GM04504 (cell line): ENCODE data around the gene TBC1D22A.
"Not testable (repeated sequence)": the region's sequence is repeated elsewhere in the genome, so short reads cannot be mapped to it uniquely, and the experiment has no call there.

Source experiments
- DNase-seq: peaks from one replicate; pipeline ENCODE4 v3.0.0-alpha.2; 2012; ENCODE audit warnings: low read depth

The TBC1D22A gene

DNA sequence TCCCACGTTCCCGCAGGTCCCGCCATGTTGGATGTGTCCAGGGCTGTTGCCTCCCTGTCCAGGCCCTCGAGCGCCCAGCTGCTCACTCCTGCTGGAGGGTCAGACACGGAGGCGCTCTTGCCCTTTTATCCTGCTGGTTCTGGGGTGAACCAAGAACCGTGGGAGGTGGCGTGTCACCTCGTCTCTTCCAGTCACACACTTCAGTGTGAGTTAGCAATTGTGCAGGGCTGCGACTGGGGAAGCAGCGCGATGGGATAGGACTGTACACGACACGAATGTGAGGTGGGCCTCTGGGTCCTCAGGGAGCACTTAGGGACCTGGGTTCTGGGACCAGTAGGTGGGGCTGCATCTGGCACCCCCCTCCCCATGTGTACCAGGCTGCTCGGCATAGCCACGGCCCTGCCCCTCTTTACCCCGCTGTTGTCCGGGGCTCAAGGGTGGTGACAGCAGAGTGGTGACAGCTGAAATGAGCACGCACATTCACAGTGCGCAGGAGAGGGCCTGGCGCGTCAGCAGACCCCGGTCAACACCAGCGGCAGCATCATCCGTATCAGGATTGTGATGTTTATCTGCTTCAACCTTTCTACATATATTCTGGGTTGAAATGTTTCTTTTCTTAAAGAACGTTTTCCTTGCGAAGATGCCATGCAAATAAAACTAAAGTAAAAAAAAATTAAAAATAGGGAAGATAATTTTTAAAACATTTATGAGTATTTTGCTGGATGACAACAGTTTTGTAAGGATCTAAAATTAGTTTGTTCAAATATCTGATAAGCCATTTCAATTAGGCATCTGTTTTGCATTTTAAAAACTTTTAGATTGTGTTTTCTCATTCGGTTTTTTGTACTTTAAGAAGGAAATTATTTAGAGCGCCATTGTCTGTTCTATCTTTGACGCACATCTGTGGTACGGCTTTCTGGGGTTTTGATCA lies 210.7 kb downstream of the TBC1D22A start:
- no peak for DNase-seq

DNA sequence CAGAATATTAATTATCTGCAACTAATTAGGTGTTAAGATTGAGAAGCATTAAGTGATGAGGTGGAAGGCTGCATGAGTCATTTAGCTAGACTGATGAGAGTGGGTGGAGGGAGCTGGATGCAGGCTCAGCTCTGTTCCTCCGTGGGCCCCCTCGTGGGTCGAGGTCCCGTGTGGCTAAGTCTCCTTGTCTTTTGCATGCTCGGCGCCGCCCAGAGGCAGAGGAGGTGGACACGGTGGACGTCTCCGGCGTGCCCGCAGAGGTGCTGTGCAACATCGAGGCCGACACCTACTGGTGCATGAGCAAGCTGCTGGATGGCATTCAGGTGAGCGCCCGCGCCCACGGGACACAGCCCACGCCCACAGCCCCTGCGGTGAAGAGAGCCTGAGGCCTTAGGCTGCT lies 211.6 kb downstream of the TBC1D22A start:
- no peak for DNase-seq

DNA sequence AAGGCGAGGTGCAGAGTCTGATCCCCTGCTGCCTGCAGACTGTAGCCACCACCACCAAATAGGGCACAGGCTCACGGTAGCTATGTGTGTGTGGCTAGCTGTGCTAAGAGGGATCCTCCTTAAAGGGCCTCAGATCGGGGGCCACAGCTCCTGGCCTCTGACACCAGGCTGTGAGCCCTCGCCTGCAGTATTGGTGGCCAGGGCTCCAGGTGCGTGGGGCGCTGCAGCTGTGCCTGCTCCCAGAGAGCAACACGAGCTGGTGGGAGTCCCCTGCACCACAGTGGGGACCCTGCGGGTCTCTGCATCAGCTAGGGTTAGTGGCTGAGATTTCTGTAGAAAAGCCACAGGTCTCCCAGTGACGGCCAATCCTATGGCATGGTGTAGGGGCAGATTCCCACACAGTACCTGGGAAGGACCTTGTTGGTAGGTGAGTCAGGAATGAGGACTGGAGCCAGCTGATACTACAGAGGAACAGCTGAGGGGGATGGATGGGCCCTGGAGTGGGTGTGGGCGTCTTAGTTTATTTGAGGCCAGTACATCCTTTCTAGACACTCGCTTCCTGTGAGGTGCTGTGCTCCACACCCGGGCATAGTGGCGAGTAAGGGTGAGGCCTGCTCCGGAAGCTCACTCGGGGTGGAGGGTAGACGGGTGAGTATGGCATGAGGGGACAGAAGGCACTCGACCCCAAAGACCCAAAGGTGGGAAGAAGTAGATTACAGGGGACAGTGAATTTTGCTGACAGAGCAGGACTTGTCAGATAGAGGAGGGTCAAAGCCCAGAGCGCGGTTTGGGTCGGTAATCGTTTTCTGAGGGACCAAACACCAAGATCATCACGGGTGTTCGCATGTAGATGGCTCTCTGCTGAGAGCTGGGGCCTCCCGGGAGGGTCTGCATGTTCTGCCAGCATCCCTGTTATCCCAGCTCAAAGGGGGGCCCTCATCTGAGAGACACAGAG lies 212.5 kb downstream of the TBC1D22A start:
- DNase-seq = no peak

DNA sequence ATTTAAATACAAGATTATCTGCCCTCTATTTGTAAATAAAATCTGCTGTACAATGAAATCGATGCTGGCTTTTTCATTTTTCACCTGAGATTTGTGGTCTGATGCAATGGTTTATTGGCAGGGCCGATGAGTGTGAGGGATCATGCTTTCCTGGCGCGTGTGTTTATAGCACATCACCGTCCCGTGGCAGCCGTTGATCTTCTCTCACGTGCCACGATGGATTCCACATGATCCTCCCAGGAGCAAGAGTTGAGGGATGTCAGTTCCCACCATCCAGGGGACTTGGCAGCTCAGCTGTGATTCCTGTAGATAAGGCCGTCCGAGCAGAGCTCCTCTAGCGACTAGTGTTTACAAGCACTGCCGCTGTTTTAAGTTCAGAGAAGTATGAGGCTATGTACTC lies 213.7 kb downstream of the TBC1D22A start:
- DNase-seq = no peak

DNA sequence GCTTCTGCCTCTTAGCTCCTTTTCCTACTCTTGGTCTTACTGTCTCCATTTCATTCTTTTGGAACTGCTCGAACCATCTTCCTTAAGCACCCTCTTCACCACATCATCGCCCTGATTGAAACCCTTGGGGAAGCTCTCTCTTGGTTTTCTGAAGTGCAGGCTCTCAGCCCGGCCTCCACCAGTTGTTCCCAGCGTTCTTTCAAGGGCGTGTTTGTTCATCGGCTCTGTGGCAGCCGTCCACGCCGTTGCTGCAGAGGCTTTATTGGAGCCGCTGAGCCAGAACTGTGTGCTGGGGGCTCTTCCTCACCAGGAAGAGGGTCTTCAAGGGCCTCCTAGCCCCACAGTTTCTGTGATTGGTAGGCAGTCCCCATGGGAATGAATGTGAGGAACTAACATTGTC lies 214.1 kb downstream of the TBC1D22A start:
- no peak for DNase-seq

DNA sequence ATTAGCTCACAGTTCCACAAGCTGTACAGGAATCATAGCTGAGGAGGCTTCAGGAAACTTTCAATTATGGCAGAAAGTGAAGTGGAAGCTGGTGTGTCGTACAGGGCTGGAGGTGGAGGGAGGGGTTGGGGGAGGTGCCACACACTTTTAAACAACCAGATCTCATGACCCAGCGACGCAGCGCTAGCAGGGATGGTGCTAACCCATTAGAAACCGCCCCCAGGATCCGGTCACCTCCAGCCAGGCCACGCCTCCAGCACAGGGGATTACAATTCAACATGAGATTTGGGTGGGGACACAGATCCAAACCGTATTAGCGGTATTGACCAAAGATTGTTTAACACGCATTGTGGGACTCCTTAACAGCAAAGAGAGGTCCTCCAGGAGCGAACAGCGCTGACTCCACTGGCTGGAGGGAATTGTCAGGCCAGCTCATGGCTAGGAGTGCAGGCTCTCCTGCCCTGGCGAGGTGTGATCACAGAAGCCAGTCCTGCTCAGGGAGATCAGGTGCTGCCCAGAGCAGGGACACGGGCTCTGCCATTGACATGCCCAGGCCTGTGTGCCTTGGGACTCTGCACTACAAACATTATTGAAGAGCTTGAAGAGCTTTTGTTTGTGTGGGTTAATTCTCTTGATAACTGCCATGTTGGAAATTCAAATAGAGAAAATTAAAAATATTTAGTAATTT lies 215.3 kb downstream of the TBC1D22A start:
- no peak for DNase-seq

DNA sequence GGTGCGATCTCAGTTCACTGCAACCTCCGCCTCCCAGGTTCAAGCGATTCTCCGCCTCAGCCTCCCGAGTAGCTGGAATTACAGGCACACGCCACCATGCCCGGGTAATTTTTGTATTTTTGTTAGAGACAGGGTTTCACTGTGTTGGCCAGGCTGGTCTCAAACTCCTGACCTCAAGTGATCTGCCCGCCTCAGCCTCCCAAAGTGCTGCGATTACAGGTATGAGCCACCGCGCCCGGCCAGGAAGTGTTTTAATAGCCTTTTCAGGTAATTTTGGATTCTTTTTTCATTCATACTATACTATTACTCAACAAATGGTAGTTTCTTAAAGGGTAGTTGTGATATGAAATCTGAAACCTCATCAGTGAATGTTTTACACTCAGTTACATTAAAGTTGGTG lies 216.2 kb downstream of the TBC1D22A start:
- not testable (repeated sequence) for DNase-seq

DNA sequence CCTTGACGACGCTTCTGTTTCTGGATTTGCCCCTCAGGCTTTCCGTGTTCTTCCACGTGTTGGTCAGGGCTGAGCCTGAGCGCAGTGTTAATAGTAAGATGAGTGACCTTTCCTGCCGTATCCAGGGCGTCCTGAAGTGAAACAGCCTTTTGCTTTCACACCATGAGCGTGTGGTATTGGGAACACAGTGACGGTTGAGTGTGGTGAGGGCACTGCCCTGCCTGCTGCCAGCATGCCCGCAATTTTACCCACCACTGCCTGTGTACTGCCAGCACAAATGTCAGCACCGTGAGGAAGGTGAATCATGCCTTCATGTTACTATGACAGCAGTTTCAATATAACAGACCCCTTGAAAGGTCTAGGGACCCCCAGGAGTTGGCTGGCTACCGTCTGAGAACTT lies 217.1 kb downstream of the TBC1D22A start:
- no peak for DNase-seq

DNA sequence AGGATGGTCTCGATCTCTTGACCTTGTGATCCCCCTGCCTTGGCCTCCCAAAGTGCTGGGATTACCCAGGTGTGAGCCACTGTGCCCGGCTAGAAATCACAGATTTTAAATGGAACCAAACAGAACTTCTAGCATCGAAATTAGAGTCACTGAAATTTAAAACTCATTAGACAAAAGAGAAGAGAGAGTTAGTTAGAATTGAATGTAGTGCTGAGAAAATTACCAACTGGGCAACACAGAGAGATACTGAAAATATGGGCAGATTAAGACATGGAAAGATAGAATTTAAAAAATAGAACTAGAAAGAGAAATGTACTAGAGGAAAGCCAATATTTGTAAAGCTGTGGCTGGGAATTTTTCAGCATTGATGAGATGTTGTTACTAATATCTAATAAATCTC lies 217.9 kb downstream of the TBC1D22A start:
- DNase-seq = no peak

DNA sequence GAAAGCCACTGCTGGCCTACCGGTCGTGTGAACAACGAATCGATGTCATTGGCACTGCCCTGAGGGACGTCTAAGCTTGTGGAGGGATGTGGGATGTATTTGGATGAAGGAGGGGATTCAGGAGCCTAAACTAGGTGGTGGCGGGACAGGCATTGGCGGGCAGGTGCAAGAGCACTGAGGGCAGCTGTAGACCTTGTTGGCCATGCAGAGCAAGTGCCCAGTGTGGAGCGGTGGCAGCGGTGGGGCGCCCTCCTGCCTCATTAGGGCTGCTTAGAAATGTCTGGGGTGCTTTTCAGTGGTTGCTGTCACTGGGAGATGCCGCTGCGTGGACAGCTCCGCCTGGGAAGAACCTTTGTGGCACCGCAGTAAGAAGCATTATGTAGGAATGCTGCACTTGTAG lies 220.2 kb downstream of the TBC1D22A start:
- no peak for DNase-seq

DNA sequence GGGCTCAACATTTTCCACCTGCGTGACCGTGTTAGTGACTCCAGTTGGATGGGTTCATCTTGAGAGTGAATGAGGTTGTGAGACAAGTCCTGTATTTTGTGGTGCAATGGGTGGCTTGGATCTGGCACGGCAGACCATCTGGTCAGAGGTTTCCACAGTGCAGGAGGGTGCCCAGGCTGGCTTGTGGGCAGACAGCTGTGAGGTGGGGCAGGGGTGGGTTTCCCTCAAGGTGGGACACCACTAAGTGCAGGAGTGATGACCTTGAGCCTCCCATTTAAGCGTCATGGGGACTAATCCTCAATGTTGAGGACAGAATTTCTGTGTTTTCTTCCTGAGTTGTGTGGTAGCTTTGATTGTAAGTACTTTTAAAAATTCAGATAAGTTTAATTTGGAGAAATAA lies 220.6 kb downstream of the TBC1D22A start:
- DNase-seq = no peak

DNA sequence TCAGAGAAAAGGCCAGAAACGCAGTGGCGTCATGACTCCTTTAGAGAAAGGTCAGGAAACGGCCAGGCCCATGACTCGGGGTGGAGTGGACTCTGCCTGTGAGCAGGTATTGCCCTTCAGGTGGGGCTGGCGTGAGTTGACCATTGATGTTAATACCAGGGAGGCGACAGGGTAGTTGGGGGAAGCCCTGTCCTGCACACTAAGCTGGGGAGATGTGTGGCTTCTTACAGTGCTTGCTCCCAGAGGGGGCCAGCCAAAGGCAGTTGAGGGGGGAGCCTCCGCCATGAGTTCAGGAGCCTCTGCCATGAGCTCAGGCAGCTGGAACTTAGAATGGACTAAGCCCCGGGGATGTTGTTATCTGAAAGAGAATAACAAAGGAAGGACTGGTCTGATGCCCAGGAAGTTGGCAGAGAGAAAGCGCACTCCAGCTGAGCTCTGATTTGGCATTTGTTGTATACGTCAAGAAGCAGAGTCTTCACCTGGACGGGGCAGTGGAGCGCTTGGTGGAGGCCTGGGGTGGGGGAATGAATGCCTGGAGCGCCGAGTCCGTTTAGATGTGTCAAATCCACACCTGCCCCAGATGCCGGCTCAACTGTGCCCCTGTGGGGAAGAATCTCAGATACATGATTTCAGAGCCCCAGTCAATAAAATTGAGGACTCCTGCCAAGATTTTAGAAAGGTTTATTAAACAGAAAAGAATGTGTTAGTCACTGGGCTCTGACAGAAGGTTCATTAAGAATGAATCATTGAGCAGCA lies 222.5 kb downstream of the TBC1D22A start:
- DNase-seq = peak; percentile 46

DNA sequence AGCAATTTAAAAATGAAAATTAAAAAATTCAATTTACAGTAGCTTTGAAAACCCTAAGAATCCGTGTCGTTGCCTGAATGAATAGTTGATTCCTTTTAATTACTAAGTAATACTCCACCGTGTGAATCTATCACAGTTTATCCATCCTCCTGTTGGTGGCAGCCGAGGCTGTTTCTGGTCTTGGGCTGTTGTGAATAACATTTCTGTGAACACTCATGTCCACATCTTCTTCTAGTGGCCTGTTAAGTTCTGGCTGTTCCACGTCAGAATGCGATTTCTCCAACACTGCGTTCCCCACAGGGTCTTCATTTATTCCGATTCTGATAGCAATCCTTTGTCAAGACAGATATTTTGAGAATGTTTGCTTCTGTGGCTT lies 223.0 kb downstream of the TBC1D22A start:
- DNase-seq = no peak

DNA sequence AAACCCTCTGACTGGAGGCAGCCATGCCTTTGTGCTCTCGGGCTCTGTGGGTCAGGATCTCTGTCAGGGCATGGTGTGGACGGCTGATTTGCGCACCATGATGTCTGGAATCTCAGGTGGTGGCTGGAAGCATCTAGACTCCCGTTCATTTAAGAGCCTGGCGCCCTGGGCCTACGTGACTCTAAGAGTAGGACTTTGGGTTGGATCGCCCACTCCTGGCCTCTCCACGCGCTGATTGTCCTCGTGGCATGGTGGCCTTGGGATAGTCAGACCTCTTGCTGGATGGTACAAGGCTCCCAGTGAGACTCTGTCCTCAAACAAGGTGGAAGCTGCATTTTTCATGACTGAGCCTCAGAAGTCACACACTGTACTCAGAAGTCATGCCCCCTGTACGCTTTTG lies 224.3 kb downstream of the TBC1D22A start:
- no peak for DNase-seq

DNA sequence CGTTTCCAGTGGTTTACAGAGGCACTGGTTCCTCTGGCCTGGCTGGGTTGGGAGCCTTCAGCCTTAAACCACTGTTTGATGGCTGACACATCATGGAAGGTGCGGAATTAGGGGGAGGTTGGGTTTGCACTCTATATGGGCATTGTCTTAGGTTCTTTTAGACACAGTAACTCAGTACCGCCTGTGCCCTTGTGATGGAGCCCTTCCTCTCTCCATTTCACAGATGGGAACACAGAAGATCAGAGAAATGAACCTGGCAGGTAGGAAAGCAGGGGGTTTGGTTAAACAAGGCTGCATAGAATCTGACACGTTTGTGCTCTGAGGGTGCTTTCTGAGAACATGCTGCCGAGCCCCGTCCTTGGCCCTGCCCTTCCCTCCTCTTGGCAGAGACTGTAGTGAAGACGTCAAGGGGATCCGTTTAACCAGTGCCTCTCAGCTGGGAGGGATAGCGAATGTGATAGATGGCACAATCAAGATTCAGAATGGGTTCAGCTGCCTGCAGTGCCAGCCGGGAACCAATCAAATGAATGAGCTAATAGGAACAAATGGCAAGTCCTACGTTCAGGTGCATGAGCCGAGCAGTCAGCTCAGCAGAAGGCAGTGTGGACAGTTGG lies 228.6 kb downstream of the TBC1D22A start:
- no peak for DNase-seq

DNA sequence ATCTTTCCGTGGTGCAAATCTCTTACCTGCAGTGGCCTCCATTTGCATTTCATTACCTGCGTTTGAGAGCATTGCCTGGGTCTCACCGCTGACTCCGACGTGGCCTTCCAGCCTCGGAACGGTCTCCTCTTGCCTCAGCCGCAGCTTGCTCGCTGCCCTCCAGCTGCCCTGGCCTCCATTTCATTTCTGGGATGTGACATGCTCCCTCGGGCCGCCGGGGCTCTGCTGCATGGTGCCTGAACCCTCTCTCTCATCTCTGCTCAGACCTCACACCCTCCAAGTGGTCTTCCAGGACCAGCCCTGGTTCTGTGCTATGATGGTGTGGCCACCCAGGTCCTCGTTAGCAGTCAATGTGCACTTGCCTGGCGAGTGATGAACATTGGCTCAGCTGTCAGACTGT lies 229.2 kb downstream of the TBC1D22A start:
- no peak for DNase-seq

DNA sequence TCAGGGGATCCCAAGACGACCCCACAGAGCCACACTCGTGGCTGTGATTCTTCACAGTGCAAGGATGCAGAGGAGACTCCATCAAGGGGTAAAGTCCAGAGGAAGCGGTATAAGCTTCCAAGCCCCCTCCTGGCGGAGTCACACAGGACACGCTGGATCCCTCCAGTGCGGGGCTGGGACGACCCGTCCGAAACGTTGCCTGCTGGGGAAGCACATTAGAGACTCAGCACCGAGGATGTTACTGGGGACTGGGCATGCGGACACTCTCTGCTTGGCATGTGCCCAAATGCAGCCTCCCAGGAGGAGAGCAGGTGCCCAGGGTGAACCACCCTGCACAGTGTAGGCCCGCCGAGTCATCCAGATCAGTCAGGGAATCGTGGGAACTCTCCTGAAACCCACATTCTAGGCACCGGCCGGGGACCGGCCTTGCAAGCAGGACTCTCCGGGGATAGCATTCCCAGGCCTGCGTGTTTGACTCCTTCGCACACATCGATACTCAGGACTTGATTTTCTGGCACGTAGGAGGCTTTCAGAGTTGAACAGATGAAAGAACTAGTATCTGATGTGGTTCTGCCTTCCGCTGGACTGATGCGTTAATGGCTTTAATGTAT lies 229.8 kb downstream of the TBC1D22A start:
- DNase-seq = no peak

DNA sequence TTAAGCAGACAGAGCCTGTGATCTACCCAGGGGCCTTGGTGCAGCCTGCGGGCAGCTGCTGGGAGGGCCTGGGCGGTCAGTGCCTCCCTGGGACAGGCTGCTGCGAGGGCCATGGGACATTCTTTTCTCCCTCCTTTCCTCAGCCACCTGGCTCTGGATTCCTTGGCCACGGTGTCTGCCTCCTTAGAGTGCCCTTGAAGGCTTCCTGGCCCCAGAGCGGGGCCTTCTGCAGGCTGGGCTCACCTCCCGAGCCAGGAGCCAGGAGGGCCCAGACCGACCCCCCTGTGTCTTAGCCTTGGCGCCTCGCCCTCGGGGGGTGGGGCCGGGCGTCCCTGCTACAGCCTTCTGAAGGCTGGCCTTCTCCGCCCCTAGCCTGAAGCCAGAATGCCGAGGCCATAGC lies 231.2 kb downstream of the TBC1D22A start:
- DNase-seq = no peak

DNA sequence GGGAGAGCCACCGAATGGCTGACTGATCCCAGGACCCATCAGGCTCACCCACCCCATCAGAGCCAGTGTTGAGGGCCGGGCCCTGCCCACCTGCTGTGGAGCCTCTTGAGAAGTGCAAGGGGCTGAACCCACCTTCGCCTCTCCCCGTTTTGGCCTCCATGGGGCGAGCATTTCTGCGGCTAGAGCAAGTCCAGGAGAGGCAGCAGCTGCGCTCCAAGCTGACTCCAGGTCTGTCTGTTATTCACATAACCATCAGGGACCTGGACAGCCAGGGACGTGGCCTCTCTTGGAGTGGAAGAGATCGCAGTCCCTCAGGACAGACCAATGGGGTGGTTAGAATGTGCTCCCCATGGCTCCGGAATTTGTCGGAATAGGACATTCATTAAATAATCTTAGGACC lies 231.8 kb downstream of the TBC1D22A start:
- DNase-seq = no peak

DNA sequence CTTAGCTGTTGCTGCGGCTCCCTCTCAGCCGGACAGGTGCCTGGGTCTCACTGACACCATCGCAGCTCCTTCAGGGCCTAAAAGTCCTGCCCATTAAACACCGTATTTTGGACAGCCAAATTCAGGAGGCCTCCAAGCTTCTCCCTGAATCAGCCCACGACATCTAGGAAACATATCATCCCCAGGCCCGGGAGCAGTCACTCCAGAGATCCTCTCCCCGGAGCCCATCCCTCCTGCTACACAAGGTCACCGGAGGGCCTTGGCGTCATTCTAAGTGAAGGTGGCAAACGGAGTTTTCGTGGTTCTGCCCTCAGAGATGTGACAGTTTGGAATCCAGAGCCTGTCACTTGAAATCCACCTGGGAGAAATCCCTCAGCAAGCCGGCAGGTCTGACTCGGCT lies 232.5 kb downstream of the TBC1D22A start:
- DNase-seq = no peak
